H9 (cell line): Measurements from ENCODE around the gene SH3BP5. TPM values are rescaled to one million over a fixed set of nuclear protein-coding genes. Genes with fewer than 3 reads are reported as not detected.

Experiments used
- DNase-seq: peaks from one replicate; pipeline ENCODE4 v3.0.0-alpha.2; 2017
- H2AFZ ChIP-seq: one replicate; pipeline ENCODE4 v1.6.1; 2013; ENCODE audit warnings: mild to moderate bottlenecking, low read length, control low read depth, moderate library complexity
- H2AK5ac ChIP-seq: 2 replicates; pipeline ENCODE4 v1.6.1; 2013; ENCODE audit warnings: low read length, control low read depth, mixed read lengths; ENCODE audit not compliant: insufficient read length
- H2BK120ac ChIP-seq: one replicate; pipeline ENCODE4 v1.6.1; 2013; ENCODE audit warnings: low read depth, mild to moderate bottlenecking, low read length, control low read depth, inconsistent platforms; ENCODE audit not compliant: poor library complexity, severe bottlenecking
- H2BK12ac ChIP-seq: 2 replicates; pipeline ENCODE4 v1.6.1; 2013; ENCODE audit warnings: low read length, control low read depth, mixed read lengths, low read depth; ENCODE audit not compliant: insufficient read length
- H2BK15ac ChIP-seq: 2 replicates; pipeline ENCODE4 v1.6.1; 2013; ENCODE audit warnings: low read depth, low read length, control low read depth
- H2BK20ac ChIP-seq: one replicate; pipeline ENCODE4 v1.6.1; 2013; ENCODE audit warnings: low read depth, mild to moderate bottlenecking, low read length, control low read depth, inconsistent platforms; ENCODE audit not compliant: poor library complexity, severe bottlenecking
- H2BK5ac ChIP-seq: 2 replicates; pipeline ENCODE4 v1.6.1; 2013; ENCODE audit warnings: low read length, control low read depth, mixed read lengths; ENCODE audit not compliant: insufficient read length
- H3K14ac ChIP-seq: 2 replicates; pipeline ENCODE4 v1.6.1; 2013; ENCODE audit warnings: low read length, control low read depth; ENCODE audit not compliant: insufficient read depth
- H3K18ac ChIP-seq: 2 replicates; pipeline ENCODE4 v1.6.1; 2013; ENCODE audit warnings: low read depth, mild to moderate bottlenecking, mixed read lengths, low read length, control low read depth; ENCODE audit not compliant: insufficient read length
- H3K23ac ChIP-seq: 2 replicates; pipeline ENCODE4 v1.6.1; 2013; ENCODE audit warnings: low read length, control low read depth, mixed read lengths, low read depth; ENCODE audit not compliant: insufficient read length
- H3K23me2 ChIP-seq: 2 replicates; pipeline ENCODE4 v1.6.1; 2013; ENCODE audit warnings: low read depth, mild to moderate bottlenecking, mixed read lengths, low read length, control low read depth; ENCODE audit not compliant: insufficient read length, poor library complexity, severe bottlenecking
- H3K27ac ChIP-seq: 2 replicates; pipeline ENCODE4 v1.5.1; 2013; ENCODE audit warnings: low read length, control low read depth, mixed read lengths, low read depth; ENCODE audit not compliant: insufficient read length
- H3K27me3 ChIP-seq: 2 replicates; pipeline ENCODE4 v1.6.1; 2013; ENCODE audit warnings: low read length, control low read depth, inconsistent platforms; ENCODE audit not compliant: insufficient read depth
- H3K4ac ChIP-seq: 2 replicates; pipeline ENCODE4 v1.6.1; 2013; ENCODE audit warnings: low read depth, mild to moderate bottlenecking, control low read depth, inconsistent platforms, low read length, moderate library complexity
- H3K4me1 ChIP-seq: 2 replicates; pipeline ENCODE4 v1.6.1; 2013; ENCODE audit warnings: low read length, control low read depth, inconsistent platforms; ENCODE audit not compliant: insufficient read depth
- H3K4me2 ChIP-seq: 2 replicates; pipeline ENCODE4 v1.6.1; 2013; ENCODE audit warnings: low read length, control low read depth, mixed read lengths; ENCODE audit not compliant: insufficient read length, insufficient read depth
- H3K56ac ChIP-seq: 2 replicates; pipeline ENCODE4 v1.6.1; 2013; ENCODE audit warnings: low read depth, mild to moderate bottlenecking, mixed read lengths, low read length, control low read depth; ENCODE audit not compliant: insufficient read length
- H3K79me1 ChIP-seq: 2 replicates; pipeline ENCODE4 v1.6.1; 2013; ENCODE audit warnings: low read depth, mild to moderate bottlenecking, moderate library complexity, low read length, control low read depth, inconsistent platforms; ENCODE audit not compliant: insufficient read depth, poor library complexity, severe bottlenecking
- H3K79me2 ChIP-seq: 2 replicates; pipeline ENCODE4 v1.6.1; 2013; ENCODE audit warnings: low read length, control low read depth, inconsistent platforms; ENCODE audit not compliant: insufficient read depth
- H3K9ac ChIP-seq: 2 replicates; pipeline ENCODE4 v1.6.1; 2013; ENCODE audit warnings: low read length, control low read depth, mixed read lengths; ENCODE audit not compliant: insufficient read length; ENCODE audit errors: extremely low read depth
- H3K9me3 ChIP-seq: one replicate; pipeline ENCODE4 v1.6.1; 2013; ENCODE audit warnings: low read depth, low read length, inconsistent platforms; ENCODE audit not compliant: control insufficient read depth
- H3T11ph ChIP-seq: one replicate; pipeline ENCODE4 v1.6.1; 2013; ENCODE audit warnings: mild to moderate bottlenecking, low read length, control low read depth, inconsistent platforms
- H4K20me1 ChIP-seq: one replicate; pipeline ENCODE4 v1.6.1; 2013; ENCODE audit not compliant: control insufficient read depth, insufficient read length, insufficient read depth
- H4K5ac ChIP-seq: 2 replicates; pipeline ENCODE4 v1.6.1; 2013; ENCODE audit warnings: low read depth, mild to moderate bottlenecking, mixed read lengths, low read length, control low read depth; ENCODE audit not compliant: insufficient read length
- H4K8ac ChIP-seq: replicated peaks from 2 replicates; pipeline ENCODE4 v1.6.1; 2013; ENCODE audit warnings: low read length, control low read depth, mixed read lengths, low read depth; ENCODE audit not compliant: insufficient read length
- H4K91ac ChIP-seq: 2 replicates; pipeline ENCODE4 v1.6.1; 2013; ENCODE audit warnings: low read depth, mild to moderate bottlenecking, moderate library complexity, mixed read lengths, low read length, control low read depth; ENCODE audit not compliant: insufficient read length
- H3K27ac Mint-ChIP-seq, 3 experiments: 2 replicates in 2 of 3; 3 replicates in 1 of 3; pipeline ENCODE4 v1.8.0; 2020 to 2021; ENCODE audit warnings: mixed read lengths in 3 of 3, mild to moderate bottlenecking in 1 of 3, moderate library complexity in 1 of 3
- H3K27me3 Mint-ChIP-seq: 2 replicates; pipeline ENCODE4 v1.8.0; 2021; ENCODE audit warnings: low read depth, mild to moderate bottlenecking, moderate library complexity, mixed read lengths
- H3K36me3 Mint-ChIP-seq, 3 experiments: 2 replicates in 2 of 3; 3 replicates in 1 of 3; pipeline ENCODE4 v1.8.0; 2020 to 2021; ENCODE audit warnings: low read depth in 3 of 3, mixed read lengths in 3 of 3; ENCODE audit not compliant: insufficient read depth in 1 of 3
- H3K4me1 Mint-ChIP-seq, 2 experiments: 2 replicates each; pipeline ENCODE4 v1.8.0; 2020; ENCODE audit warnings: mixed read lengths in 2 of 2
- H3K4me3 Mint-ChIP-seq, 2 experiments: 2 replicates in 1 of 2; 3 replicates in 1 of 2; pipeline ENCODE4 v1.8.0; 2020 to 2021; ENCODE audit warnings: mild to moderate bottlenecking in 2 of 2, mixed read lengths in 2 of 2, moderate library complexity in 1 of 2
- H3K9me3 Mint-ChIP-seq, 2 experiments: 2 replicates in 1 of 2; 3 replicates in 1 of 2; pipeline ENCODE4 v1.8.0; 2020; ENCODE audit warnings: mild to moderate bottlenecking in 2 of 2, mixed read lengths in 2 of 2, moderate library complexity in 1 of 2
- CTCF ChIP-seq: fragments of 200-600 bp; sonication (generic); conservative IDR thresholded peaks from 3 replicates; pipeline ENCODE4 v1.8.0; 2021; ENCODE audit warnings: antibody characterized with exemption, mild to moderate bottlenecking
- WGBS: extraction: QIAGEN DNeasy Blood & Tissue Kit; methylation state at CpG from one replicate; pipeline ENCODE4 v1.1.7; 2013; ENCODE audit warnings: missing lambda C conversion rate, low lambda C conversion rate, mixed read lengths; ENCODE audit not compliant: insufficient read length; ENCODE audit errors: extremely low coverage; 5-methylcytosine and 5-hydroxymethylcytosine counted together
- total RNA-seq: library from RNA; stranded (reverse); gene quantifications from 2 replicates; pipeline ENCODE4 v1.2.1, GENCODE V29; 2021

The SH3BP5 gene
- total RNA-seq, 1 experiment from 2014 or later = 6.8 TPM

GRCh38 chr3:15263926-15264325 lies 68.5 kb downstream of the SH3BP5 start:
- H2BK15ac ChIP-seq = no peak overlapping the region
- no peaks in the 10 kb centered on the region for H3K79me2 ChIP-seq
- Mint-ChIP-seq H3K36me3 (peaks cover 3 to 5% (median 3%) of the 10 kb centered on the region in 3 experiments; a peak in 5 of 7 replicates), H3K27ac (no peak overlapping the region), H3K9me3 (no peaks in the 10 kb centered on the region; a peak in 1 of 5 replicates), H3K4me3 (no peak overlapping the region), H3K27me3 (no peaks in the 10 kb centered on the region), H3K4me1 (peaks cover 0 to 3% of the 10 kb centered on the region in 2 experiments; a peak in 1 of 4 replicates)
- H4K5ac ChIP-seq = no peak overlapping the region
- no peak overlapping the region for H2BK12ac ChIP-seq
- no peak overlapping the region for H3K56ac ChIP-seq
- H3K18ac ChIP-seq = no peak overlapping the region
- H3K27me3 ChIP-seq = no peaks in the 10 kb centered on the region
- no peak overlapping the region for H2AFZ ChIP-seq
- WGBS = no CpG with 5 or more reads among the region's 2 CpGs
- no peak overlapping the region for H2BK120ac ChIP-seq
- no peak overlapping the region for H3K9ac ChIP-seq
- no peak overlapping the region for H3K23ac ChIP-seq
- no peaks in the 10 kb centered on the region for H3K79me1 ChIP-seq
- H2BK5ac ChIP-seq = no peak overlapping the region
- H4K8ac ChIP-seq = no peak overlapping the region
- H3K4ac ChIP-seq = no peak overlapping the region
- H4K20me1 ChIP-seq = no peaks in the 10 kb centered on the region
- DNase-seq = no peak
- H3K4me2 ChIP-seq = no peak overlapping the region
- H3K9me3 ChIP-seq = no peaks in the 10 kb centered on the region
- no peak overlapping the region for H2BK20ac ChIP-seq
- no peak for TF ChIP-seq CTCF
- H3K23me2 ChIP-seq = no peaks in the 10 kb centered on the region
- no peak overlapping the region for H3K27ac ChIP-seq
- H3K4me1 ChIP-seq = no peaks in the 10 kb centered on the region
- no peak overlapping the region for H3K14ac ChIP-seq
- no peak overlapping the region for H4K91ac ChIP-seq
- H3T11ph ChIP-seq = no peak overlapping the region
- no peak overlapping the region for H2AK5ac ChIP-seq
